HK-2 (cell line): ENCODE data around the gene PTPN14.
"Not testable (repeated sequence)": the region's sequence is repeated elsewhere in the genome, so short reads cannot be mapped to it uniquely, and the experiment has no call there.

ENCODE experiments used
- DNase-seq: peaks from one replicate; pipeline ENCODE4 v3.0.0-alpha.2; 2018; ENCODE audit not compliant: unreplicated experiment

The PTPN14 gene

DNA sequence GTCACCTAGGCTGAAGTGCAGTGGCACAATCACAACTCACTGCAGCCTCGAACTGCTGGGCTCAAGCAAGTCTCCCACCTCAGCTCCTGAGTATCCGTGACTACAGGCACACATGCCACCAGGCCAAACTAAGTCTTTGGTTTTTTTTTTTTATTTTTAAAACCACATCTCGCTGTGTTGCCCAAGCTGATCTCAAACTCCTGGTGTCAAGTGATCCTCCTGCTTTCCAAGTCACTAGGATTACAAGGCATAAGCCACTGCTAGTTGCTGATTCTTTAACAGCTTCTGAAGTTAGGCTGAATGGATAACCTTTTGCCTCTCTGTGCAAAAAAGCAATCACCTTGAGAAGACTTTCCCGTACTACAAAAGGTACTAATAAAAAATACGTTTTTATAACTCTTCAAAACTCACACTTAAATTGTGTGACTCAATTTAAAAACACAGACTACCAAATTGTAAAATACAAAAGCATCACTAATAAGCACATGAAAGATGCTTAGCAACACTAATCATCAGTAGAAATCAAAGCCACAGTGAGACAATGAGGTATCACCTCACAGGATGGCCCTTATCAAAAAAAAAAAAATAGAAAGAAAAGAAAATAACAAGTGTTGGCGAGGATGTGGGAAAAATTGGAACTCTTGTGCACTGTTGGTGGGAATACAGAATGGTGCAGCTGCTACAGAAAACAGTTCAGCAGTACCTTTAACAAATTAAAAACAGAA, 40.3 kb downstream of the PTPN14 start:
- no peak for DNase-seq

DNA sequence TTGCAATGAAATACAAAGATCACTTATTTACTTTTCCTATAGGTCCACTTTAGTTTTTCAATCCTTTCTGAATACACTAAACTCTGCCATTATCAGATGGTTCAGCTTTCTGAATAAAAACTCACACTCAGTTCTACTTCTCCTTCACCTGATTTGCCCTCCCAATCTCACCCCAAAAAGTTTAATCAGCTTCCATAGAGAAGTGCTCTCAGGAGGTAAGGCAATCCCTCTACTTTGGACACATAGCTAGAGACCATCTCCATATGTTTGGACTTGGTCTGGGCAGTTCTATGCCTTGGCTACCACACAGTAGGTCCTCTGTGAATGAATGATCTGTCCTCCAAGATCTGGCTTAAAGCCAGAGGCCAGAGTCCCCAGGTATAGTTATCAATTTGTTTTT, 40.9 kb downstream of the PTPN14 start:
- no peak for DNase-seq

DNA sequence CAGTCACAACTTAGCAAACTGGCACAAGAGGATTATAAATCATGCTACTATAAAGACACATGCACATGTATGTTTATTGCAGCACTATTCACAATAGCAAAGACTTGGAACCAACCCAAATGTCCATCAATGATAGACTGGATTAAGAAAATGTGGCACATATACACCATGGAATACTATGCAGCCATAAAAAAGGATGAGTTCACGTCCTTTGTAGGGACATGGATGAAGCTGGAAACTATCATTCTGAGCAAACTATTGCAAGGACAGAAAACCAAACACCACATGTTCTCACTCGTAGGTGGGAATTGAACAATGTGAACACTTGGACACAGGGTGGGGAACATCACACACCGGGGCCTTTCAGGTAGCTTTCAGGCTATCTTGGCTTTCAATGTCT, 41.8 kb downstream of the PTPN14 start:
- not testable (repeated sequence) for DNase-seq

DNA sequence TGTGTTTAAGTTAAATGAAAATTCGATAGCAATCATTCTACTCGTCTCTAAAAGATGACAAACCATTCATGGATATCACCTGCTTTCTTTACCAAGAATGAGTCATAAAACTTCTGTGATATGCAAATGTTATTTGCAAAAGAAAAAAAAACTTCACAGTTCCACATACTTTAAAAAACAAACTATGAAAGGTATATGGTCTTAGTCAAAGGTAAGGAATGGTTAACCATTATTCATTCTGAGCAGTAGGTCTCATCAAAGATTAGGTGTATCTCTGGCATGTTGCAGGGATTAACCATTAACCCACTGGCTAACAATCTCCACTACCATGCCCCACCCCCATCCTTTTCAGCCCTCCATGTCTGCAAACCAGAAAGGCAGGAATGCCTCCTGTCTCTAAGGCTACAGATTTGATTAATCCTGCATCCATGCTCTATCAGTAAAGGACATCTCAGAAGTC, 44.4 kb downstream of the PTPN14 start:
- peak; percentile 82 for DNase-seq

DNA sequence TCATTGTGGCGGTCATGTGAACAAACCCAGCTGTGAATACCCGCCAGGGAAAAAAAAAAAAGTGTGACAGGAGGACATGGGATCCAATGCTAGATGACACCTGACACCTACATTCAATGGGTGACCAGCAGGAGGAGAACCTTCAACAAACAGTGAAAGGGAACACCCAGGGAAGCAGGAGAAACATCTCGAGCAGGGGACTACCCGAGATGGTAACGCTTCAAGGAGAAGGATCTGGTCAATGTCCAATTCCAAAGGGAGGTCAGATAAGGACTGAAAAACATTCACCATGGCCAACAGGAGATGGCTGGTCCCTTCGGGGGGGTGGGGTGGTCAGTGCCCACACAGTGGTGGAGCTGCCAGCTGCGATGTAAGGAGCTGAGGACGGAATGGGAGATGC, 46.3 kb downstream of the PTPN14 start:
- no peak for DNase-seq

DNA sequence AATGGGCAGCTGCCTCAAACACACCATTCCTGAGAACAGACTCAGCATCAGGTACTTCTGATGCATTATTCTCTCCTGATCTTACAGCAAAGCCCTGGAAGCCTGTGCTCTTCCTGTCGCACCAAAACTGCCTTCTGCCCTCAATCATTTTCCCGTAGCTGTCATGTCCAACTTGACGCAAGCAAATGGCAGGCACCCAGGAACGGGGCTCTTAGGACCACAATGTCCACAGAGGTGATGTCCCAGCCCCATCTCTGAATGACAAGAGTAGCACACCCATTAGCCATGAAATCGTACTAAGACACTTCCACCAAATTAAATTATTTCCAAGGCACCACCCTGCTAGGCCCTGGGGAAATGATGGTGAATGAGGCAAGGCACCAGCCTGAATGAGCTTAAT, 47.1 kb downstream of the PTPN14 start:
- DNase-seq = no peak

DNA sequence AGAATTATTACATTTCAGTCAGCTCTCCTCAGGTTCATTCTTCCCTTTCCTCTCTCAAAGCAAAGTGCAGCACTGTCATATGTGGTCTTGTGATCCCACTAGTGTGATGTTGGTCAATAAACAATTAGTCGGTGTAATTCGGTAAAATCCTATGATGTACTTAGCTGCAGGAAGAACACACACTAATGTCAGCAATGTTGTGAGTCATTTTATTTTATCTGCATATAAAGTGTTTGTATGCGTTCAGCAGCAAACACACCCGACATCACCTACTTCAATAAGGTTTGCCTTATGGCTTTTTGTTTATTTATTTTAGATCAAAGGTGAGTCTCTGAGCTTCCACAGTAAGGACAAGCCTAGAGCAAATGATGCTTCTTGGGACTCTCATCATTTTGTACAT, 47.8 kb downstream of the PTPN14 start:
- DNase-seq = no peak

DNA sequence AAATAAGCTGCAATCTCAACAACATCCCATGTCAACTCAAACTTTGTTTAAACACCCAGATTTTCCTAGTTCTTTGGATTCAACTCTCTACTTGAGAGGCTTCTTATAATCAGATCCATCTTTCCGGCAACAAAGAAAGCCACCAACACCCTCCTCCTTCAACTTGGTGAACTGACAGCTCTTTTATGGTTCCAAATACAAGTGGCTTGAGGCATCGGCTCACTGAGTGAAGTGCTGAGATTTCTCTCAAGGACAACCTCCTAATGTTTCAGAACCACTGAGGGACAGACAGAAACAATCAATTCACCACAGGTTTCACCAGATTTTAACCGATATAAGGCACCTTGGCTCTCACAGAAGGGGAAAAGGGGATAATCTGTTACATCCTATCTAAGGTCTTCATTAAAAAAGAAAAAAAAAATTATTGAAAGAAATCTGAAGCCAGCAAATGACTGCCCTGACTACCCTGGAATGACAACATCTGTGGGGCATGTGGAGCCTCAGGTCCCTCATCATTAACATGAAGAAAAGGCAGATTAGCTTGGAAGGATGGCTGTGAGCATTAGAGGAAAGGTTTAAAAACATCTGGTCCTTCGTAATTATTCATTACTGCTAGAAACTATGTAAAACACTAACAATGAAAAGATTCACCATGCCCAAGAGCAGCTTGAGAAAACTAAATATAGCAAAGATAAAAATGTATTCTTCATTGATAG, 50.9 kb downstream of the PTPN14 start:
- no peak for DNase-seq

DNA sequence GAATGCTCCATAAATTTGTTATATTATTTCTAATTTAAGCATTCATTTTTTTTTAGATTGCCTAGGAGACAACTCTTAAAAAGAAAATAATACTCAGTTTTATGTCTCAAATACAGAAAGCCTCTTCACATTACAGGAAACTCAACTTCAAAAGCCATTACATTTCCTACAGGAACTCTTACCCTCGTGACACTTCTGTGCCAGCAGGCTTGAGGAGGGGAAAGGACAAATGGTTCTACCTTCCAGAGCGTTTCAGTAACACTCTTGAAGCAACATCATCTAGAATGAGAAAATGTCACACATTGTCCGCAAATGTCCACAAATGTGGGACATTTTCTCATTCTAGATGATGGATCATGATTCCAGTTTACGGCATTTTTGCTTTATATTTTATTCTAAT, 51.7 kb downstream of the PTPN14 start:
- no peak for DNase-seq

DNA sequence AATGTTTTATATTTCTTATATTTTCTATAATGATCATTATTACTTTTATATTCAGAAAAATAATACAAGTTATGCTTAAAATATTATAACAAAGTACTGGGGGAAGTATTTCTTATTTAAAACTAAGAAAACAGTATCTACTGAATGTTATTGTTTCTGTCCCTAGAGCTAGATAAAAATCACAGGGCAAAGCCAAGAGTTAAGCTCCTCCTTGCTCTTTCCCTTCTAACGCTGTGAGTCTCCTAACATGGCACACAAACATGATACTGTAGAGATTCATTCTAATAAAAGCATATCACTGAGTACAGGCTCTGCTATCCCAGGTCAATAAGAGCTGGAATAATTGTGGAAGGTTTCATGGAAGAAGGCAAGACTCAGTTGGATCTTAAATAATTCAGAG, 53.4 kb downstream of the PTPN14 start:
- no peak for DNase-seq

DNA sequence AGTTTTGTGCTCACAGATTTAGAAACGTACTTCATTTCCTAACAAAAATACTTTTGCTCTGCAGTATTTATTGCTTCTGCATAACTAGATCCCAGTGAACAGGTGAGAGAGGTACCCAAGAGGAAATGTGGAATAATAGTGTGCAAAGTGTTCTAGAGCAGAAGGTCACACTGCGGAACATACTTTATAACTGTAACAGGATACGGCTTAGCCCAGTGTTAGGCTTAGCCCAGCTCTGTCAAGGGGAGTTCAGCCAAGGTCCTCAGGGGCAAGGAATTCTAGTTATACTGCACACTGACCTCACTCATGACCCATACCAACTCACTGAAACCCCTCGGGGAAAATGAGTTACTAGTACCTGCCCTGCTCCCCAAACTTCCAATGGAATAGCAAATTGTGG, 55.3 kb downstream of the PTPN14 start:
- no peak for DNase-seq

DNA sequence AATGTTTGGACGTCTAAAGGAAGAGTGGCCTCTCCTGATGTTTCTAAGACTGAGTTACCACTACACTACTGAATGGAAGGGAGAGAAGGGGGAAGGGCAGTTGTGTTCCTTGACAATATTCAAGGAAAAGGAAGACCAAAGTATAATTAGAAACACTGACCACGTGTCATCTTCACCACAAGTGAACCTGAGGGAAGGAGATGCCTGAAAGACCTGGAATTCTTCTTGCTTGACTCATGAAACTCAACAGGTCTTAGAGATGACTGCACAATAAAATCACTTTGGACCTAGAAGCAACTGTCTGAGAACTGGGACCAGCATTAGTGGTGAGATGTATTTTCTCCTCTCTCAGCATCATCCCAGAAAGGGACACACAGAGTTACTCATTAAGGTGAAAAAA, 56.7 kb downstream of the PTPN14 start:
- peak; percentile 46 for DNase-seq

DNA sequence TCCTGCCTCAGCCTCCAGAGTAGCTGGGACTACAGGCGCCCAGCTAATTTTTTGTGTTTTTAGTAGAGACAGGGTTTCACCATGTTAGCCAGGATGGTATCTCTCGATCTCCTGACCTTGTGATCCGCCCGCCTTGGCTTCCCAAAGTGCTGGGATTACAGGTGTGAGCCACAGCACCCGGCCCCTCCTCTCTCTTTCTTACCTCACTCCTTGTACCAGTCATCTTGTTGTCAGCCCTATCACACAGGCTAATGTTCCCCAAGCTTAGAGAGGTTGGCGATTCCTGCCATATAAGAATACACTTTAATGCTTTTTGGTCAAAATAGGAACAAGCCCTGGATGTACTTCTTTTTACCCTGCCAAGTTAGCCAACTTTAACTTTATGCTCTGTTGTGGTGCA, 57.2 kb downstream of the PTPN14 start:
- not testable (repeated sequence) for DNase-seq

DNA sequence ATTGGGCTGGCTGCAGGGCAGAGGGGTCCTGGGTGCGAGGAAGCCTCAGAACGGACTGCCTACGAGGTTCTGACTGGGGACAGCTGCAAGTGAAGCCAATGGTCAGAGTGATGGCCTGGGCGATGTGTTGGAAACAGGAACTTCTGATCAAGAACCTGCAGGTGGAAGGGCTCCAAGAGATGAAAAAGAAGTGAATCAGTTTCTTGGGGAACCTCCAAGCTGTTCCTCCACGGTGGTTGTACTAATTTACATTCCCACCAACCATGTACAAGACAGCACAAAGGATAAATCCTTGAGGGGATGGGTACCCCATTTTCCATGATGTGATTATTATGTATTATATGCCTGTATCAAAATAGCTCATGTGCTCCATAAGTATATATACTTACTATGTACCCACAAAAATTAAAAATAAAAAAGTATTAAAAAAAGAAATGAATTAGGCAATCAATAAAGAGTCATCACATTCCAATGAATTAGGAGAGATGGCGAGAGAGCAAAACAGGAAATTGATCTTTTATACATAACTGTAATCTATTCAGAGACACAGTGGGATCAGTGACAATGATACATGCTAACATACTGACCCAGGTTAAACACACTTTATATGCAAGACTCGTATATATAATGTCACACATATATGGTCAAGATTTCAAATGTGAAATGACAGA, 58.1 kb downstream of the PTPN14 start:
- DNase-seq = no peak

DNA sequence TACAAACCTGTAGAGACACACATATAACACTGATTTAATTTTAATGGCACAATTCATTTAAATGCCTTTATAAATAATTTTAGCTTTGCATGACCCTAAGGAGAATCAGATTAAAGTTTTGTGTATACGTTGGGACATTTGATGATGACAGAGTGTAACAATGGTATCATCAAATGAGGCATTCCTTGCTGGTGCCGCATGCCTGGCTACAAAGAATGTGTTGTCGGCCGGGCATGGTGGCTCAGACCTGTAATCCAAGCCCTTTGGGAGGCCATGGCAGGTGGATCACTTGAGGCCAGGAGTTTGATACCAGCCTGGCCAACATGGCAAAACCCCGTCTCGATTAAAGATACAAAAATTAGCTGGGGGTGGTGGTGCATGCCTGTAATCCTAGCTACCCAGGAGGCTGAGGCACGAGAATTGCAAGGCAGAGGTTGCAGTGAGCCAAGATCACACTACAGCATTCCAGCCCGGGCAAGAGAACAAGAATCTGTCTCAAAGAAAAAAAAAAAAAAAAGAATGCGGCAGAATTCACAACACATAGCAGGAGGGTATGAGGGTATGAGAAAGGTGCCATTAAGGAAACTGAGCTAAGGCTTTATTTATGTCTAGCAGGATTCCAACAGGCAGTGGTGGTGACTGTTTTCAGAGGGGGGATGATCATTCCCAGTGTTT, 58.9 kb downstream of the PTPN14 start:
- DNase-seq = peak; percentile 47

DNA sequence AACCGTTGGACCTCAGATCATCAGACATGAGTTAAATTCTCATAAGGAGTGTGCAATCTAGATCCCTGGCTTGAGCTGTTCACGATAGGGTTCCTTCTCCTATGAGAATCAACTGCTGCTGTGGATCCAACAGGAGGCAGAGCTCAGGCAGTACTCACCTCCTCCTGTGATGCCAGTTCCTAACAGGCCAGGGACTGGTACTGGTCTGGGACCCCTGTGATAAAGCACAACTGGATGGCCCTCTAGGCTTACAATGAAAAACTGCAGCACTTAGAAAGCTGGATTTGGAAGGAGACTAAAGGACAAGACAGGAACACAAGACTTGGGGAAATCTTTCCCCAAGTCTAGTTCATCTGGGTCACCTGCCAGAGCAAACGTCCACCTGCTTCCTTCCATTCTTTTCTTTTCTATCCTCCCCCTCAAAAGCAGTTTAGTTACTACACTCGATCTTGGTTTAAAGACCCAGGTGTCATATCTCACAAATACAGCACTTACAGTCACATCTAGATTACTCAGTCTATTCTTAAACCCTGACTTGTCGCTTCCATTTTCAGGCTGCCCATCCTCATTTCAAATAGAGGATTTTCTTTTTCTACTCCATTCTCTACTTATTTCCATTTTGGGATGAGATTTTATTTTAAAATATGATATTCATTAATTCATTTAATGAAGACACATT, 59.8 kb downstream of the PTPN14 start:
- no peak for DNase-seq

DNA sequence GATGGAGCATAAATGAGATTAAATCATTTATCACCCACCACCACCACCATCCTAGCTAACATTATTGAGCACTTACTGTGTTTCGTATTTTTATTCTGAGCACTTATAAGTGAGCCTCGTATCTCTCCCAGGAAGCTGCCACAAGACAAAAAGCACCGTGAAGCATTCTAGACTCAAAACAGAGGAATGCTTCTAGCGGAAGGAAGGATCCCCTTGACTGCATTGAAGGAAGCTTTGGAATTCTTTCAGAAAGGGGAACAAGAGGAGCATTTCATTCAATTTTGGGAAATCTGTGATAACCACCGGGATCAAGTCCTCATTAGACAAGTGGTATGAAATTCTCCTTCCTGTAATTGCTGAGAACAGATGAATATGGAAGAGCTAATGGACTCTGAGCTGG, 66.3 kb downstream of the PTPN14 start:
- no peak for DNase-seq

DNA sequence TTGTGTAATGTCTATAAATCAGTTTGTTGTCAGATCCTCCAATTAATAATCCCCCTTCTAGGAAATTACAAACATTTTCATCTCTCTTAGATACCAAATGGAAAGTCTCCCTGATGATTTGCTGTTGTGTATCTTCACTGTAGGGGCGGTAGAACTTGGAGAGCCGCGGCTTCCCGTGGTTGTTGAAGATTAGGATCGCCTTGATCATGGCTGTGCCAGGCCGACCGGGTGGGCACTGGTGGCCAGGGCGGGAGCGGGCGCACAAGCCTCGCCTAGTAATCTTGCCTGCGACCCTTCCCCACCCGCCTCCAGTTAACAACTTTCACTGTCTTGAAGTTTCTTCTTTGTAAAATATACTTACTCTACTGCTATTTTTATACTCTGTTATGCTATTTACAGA, 68.2 kb downstream of the PTPN14 start:
- DNase-seq = not testable (repeated sequence)

DNA sequence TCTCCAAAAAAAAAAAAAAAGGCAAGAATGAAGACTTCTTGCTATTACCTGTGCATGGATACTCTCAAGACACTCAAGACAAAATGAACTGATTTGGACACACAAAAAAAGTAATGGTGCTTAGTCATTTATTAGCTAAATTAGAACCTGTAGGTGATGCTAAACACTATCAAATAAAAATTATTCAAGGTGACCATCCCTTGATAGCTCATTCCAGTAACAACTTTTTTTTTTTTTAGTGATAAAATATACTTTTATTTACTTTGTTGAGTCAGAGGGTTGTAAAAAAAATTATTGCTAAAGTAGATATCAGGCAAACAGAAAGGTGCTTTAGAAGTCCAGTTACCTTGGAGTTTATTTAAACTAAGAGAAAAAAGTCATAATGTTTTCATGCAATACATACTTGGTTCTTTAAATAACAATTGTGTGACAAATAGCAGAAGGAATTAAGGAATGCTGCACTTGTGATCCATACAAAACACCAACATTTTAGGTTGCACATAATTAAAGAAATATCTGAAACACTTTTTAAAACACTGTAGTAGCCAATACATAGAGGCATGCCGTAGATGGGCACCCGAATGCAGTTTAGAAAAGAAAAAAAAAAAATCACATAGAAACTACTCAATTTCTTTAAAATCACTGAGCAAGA, 69.3 kb downstream of the PTPN14 start:
- DNase-seq = not testable (repeated sequence)

DNA sequence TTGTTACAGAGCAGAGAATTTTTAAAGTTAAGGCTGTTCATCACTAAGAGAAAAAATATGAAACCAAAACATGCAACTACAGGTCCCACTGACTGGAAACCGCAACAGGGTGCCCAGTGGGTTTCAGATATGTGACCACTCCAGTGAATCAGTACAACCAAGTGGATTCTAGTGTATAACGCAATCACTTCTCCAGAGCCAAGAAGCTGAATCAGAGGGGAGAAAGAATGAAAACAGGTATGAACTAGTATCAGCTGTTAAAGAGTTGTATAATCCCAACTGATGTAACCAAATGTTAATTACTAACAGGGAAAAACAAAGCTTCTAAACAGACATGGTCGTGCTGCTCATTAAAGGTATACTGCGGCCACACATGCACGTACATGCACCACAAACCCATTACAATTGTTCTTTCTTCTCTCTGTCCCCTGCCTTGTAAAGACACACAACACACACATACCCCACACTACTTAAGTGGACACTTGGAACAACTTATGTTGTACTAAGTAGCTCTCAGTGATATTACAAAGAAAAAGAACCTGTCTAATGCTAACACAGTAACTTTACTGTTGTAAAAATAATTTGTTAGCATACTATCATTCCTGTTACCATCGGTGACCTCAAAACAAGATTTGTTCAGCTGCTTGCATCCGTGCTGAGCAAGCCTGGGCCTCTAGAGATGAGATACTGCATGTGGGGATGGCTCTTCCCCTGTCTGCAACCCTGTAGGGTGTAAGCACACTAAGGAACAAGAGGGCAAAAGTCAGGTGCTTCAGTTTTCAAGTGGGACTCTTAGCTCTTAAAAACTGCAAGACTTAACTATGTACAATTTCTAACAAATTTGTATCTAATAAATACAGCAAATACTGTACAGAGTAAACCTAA, 74.2 kb downstream of the PTPN14 start:
- peak; percentile 64 for DNase-seq
